Activated CD4-positive, CD25-positive, alpha-beta regulatory T cell treated with anti-CD3 and anti-CD28 coated beads, Interleukin-2, amount 50 U/mL, for 72 hours (primary cell): ENCODE data around the gene PRKAR2B.
"Not testable (repeated sequence)": the region's sequence is repeated elsewhere in the genome, so short reads cannot be mapped to it uniquely, and the experiment has no call there.

Source experiments
- DNase-seq: peaks from one replicate; pipeline ENCODE4 v3.0.0; 2021

The PRKAR2B gene

DNA sequence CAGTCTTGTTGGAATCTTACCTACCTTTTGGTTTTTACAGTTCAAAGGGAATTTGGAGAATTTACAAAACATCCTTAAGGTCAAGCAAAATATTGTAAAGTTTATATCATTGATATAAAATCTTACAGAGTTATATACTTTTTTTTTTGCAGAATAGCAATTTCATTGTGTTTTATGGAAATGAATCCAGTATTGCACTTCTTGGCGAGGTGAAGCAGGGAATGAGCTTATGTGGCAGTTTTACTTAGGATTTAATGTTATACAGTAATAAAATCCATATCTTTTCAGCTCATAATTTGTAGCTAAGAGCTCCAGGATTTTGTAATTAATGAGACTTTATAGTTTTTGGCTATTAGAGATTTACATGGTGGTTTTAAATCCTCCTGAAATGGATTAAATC, 5.0 kb downstream of the PRKAR2B start:
- no peak for DNase-seq

DNA sequence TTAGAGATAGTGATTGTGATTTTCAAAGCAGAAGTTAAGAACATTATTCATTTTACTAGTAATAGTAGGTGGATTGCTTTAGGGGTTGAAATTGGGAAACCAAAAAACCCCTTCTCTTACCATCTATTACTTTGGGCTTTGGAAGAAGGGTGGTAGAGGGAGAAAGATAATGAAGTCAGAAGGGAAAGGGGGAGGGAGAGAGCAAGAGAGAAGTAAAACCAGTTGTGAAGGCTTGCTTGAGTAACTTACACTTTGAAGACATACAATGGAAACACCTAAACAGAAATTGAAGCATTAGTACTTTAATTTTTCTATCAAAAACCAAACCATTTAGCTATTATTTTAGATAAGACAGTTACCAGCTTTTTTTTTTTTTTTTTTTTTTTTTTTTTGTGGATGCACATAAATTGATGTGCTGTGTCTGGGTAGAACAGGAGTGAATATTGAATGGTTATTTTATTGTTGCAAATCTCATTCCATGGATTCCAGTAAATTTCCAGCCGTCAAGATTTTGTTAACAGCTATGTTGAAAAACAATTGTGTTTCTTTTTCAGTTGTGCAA, 5.5 kb downstream of the PRKAR2B start:
- no peak for DNase-seq

DNA sequence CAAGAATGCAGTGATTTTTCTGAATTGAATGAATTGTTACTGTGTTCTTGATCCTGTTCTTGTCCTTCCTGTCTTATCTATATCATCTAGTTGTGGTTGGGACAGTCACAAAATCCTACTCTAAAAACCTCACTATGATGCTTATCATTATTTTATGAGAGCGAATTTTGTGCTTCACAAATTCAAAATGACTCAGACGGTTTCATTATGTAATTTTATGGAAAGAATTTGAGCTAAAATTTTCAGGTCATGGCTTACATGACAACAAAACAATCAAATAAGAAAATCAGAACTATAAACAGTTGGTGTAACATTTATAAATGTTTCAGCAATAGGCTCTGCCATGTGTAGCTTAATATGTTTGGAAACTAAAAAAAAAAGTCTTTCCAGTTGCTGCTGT, 6.9 kb downstream of the PRKAR2B start:
- DNase-seq = no peak

DNA sequence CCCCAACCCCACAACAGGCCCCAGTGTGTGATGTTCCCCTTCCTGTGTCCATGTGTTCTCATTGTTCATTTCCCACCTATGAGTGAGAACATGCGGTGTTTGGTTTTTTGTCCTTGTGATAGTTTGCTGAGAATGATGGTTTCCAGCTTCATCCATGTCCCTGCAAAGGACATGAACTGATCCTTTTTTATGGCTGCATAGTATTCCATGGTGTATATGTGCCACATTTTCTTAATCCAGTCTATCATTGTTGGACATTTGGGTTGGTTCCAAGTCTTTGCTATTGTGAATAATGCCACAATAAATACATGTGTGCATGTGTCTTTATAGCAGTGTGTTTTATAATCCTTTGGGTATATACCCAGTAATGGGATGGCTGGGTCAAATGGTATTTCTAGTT, 10.5 kb downstream of the PRKAR2B start:
- DNase-seq = not testable (repeated sequence)

DNA sequence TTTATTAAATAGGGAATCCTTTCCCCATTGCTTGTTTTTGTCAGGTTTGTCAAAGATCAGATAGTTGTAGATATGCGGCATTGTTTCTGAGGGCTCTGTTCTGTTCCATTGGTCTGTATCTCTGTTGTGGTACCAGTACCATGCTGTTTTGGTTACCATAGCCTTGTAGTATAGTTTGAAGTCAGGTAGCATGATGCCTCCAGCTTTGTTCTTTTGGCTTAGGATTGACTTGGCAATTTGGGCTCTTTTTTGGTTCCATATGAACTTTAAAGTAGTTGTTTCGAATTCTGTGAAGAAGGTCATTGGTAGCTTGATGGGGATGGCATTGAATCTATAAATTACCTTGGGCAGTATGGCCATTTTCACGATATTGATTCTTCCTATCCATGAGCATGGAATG, 11.6 kb downstream of the PRKAR2B start:
- not testable (repeated sequence) for DNase-seq

DNA sequence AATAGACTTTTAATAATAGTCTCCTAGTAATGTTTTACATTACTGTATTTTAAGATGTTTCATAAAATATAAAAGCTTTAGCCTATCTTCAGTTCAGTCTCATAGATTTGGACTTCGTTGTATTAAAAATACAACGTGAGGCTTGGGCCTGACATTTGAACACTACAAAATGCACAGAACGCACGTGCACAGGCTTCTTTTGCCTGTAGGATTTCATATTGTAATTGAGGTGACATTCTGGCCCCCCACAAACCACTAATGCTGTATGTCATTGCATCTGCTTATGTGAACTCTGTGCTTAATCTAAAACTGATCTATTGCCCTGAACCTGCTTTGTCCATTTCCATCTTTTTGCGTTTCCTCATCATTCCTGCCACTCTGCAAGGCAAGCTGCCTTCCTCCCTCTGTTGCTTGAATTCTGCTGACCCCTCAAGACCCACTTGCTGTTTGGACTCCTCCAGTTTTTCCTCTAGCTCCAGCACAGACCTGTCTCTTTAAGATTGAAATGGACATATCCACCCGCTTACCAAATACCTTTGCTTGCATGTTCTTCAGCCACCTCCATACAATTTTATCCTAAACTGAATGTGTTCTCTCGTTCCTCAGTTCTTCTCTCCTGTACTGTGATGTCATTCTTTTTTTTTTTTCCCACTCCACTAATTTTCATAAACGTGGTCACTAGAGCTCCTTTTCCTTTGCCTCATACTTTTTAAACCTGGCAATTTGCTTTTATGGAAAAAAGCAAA, 12.4 kb downstream of the PRKAR2B start:
- DNase-seq = no peak

DNA sequence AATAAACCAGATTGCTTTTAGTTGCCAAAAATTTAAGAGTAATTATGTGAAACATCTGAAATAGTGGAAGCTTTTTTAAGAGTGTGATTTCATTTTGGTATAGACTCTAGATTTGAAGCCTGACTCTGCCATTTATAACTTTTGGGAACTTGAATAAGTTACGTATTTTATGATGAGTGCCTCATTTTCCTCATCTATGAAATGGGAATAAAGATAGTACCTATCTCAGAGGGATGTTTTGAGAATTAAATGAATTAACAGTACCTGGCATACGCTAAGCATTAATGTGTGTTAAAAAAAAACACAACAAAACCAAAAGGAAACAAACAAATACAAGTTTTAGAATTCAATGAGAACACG, 12.9 kb downstream of the PRKAR2B start:
- DNase-seq = no peak

DNA sequence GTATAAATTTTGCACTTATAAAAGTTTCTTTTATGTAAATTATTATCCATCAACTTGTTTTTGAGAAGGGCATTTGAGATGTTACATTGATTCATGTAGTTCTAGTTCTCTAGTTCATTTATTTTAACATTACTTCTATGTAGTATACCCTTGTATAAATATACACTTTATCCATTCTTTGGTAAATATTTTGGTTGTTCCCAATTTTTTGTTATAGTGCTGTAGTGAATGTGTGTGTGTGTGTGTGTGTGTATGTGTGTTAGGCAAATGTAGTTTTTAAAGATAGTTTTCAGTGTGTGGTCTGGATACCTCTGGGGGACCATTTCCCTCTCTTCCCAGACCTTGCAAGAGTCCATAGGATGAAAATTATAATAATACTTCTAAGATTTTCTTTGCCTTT, 15.0 kb downstream of the PRKAR2B start:
- DNase-seq = no peak

DNA sequence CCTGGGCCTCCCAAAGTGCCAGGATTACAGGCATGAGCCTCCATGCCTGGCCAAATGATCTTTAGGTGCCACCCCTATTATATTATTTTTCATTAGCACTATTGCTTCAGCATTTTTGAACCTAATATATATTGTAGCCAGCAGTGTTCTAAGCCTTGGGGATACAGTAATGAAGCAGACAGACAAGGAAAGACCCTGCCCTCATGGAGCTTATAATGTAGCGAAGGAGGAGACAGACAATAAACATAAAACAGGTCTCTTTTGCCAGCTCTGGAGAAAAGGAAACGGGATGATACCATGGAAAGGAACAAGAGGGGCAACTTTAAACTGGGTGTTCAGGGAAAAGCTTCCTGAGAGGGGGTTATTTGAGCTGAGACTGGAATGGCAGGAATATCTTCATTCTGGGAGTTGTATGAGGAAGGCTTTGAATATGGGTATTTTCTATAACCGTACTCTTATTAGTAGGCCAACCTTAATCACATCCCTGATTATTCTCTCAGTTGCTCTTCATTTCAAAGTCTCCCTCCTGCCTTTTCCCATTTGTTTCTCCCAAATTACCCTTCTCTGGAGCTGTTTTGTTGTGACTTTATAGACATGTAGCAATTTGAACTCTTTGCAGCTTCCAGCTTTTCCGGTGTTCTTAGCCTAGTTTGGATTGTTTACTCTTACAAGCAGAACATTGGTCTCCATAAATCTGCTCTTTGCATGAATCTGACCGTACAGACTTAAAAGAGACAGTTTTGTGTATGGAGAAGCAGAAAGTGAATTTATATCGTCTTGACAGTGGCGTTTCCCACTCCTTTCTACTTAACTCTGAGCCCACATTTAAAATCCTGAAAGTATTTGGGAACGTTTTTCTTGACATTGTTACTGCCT, 19.0 kb downstream of the PRKAR2B start:
- DNase-seq = no peak

DNA sequence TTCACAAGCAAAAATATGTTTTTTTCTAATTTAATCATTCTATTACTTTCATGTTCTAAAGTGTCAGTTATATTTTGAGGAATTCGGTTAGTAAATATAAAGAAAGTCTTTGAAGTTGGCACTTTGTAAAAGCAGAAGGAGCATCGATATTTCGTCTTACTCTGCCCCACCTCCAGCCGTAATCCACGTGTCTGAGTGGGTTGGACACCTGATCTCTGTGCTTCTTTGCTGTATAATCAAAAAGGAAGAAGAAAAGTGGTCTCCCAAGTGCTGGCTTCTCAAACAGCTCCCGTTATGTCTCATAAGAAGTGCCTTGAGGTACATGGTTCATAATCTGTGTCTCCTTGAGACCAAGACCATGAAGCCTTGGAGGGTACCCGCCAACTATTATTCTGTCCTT, 19.8 kb downstream of the PRKAR2B start:
- DNase-seq = no peak

DNA sequence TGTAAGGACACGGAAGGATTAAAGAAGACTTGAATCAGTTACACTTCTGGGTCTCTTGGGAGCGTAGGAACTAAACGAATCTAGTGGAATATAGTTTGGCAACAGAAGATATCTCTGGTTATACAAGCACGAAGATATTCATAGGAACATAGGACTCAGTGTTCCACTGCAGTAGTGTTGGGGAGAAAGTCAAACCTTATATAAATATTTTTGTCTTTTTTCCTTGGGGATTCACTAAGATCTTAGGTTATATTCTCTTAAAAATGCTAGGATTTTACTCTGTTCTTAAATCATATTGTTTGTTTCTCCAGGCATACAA, 21.4 kb downstream of the PRKAR2B start:
- DNase-seq = no peak

DNA sequence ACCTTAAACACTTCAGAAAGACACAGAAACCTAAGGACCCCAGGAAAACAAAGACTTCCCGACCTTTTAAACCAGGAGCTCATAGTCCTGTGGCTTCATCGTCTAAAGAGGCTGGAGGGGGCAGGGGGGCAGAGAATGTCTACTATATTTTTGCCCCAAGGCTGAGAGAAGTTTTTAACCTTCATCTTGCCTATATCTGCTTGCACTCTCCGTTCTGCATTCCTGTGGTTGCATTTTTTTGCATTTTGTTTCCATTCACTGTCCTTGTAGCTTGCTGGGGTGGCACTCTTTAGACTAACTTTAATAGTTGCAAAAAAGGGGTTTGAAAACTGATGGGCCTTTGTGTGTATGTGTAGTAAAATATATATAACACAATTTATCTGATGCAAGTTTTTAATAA, 23.7 kb downstream of the PRKAR2B start:
- no peak for DNase-seq

DNA sequence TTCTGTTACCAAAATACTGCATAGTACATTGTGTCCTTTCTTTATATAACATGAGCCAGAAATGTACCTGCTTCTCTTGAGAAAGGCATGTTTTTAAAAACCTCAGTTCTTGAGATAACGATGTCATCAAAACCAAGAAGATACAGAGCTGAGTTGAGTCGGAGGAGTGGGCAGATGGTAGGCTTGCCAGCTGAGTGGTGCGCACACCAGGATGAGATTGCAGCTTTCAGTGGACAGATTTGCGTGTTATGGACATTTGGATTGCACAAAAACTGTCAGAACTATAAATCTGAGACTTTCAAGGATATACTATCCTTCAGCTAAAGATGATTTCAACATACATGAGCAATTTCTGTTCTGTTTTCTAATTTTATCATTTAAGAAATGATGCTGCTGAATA, 25.0 kb downstream of the PRKAR2B start:
- no peak for DNase-seq

DNA sequence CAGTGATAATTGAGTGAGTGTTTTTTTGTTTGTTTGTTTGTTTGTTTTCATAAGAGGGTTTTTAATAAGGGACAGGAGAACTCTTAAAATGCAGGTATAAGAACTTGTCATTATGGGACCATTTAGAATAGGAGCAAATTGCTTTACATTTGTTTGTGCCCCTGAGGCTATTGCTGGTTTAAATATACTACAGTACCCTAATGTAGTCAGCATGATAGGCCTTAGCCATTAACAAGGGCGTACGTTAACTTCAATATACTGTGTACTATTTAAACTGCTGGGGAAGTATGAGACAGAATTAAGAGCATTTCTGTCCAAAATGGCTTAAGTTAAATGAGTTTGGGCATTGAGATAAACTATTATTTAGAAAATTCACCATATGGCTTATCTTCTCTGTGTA, 26.2 kb downstream of the PRKAR2B start:
- no peak for DNase-seq

DNA sequence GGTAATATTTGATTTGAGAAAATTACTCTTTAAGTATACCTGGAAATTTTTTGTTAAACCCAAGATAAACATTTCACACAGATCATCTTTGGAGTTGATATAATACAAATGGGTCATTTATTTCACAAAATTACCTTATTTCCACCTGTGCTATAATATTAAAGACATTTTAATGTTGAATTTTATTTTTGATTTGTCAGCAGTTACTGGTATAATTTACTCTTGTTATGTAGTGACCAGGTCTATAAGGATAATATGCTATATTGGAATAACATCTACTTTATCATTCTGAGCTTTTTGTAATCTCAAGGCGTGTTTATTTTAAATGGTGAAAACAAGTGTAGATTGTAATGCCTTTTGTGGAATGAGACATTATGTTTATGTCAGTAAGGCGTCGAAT, 26.6 kb downstream of the PRKAR2B start:
- DNase-seq = no peak

DNA sequence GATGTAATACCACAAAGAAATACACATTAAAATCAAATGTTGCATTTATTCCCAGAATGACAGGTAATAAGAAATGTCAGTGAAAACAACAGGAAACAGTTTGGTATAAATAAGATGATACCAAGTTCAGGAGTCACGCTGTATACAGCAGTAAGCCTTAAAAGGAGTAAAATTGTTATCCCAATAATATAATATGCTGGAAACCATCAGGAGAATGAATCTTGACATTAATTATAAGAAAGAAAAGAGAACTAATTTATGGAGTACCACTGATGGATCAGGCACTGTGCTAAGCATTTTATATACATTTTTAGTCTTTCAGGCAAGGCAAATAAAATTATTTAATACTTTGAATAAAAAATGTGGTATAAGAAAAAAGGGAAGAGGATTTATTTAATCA, 27.6 kb downstream of the PRKAR2B start:
- DNase-seq = no peak

DNA sequence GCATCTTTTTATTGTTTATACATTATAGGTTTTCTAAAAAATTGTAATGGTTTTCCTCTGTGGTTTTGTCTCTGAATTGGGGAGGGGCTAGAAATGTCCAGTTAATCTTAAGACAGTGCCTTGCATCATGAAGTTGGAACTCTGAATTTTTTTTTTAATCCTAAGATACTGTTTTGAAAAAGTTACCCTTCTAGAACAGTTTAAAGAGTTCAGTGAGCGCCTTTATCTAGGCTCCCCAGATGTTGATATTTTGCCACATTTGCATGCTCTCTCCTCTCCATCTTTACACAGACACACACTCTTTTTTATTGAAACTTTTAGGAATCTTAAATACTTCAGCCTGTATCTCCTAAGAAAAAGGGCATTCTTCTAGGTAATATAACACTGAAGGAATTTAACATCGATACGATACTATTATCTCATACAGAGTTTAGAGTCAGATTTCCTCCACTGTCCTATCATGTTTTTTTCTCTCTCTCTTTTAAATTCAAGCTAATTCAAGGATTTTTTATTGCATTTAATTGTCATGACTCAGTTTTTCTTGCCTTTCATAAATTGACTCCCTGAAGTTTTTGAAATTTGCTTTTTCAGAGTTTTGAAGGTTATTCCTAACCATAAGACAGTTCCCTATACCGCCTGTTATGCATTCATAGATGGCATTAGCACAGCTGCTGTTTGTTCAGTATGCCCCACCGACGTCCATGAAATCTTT, 31.5 kb downstream of the PRKAR2B start:
- no peak for DNase-seq

DNA sequence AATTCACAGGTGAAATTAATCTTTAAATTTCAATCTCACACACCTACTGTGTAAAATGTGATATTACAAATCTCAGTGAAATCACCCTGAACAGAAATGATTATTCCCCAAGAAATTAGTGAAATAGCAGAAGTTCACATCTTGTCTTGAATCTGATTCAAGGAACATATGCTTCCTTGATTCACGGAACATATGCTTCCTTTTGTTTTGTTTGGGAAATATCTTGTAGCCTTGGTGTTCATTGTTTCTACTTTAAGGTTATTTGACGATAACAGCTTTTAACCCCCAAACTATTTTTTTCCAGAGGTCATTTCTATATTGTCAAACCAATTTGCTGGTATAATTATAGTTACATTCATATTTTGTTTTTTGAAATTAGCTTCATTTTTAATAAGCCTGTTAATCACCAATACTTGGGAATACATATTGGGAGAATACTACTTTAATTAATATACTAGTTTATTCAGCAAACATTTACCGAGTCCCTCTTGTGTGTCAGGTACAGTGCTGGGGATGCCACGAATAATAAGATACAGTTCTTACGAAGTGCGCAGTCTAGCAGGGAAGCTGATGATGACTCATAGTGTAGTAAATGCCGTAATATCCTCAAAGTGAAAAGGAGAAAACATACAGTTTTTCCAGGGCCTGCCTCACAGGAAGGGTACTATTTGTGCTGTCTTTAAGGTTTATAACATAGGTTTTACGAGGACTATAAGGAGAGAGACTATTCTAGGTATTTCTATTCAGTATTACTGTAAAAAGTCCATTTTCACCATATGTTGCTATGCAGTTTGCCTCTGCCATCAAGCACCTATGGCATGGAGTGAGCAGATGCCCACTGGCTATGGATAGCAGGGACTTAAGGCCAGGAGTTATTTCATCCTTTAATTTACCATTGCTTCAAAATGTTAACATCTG, 32.5 kb downstream of the PRKAR2B start:
- DNase-seq = no peak

DNA sequence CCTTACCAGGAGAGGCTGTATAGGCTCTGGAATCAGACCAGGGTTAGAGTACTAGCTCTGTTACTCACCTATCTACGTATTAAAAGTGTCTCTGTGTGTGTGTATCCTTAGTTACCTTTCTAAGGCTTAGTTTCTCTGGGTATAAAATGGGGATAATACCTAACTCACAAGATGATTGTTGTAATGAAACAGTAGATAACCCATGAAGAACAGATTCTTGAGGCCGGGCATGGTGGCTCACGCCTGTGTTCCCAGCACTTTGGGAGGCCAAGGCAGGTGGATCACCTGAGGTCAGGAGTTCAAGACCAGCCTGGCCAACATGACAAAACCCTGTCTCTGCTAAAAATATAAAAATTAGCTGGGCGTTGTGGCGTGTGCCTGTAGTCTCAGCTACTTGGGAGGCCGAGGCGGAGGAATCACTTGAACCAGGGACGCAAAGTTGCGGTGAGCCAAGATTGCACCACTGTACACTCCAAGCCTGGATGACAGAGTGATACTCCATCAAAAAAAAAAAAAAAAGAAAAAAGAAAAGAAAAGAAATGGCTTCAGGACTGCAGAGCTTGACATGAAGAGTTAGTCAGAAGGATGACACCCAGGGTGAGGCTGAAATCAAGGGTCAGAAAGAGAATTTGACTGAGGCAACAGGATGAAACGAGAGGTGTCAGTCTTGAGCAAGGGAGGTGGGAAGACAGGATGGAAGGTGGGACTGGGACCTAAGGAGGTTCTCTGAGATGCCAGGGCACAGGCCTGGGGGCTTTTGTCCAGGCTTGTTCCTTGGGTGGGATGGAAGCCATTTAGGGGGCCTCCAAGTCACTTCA, 33.4 kb downstream of the PRKAR2B start:
- DNase-seq = no peak

DNA sequence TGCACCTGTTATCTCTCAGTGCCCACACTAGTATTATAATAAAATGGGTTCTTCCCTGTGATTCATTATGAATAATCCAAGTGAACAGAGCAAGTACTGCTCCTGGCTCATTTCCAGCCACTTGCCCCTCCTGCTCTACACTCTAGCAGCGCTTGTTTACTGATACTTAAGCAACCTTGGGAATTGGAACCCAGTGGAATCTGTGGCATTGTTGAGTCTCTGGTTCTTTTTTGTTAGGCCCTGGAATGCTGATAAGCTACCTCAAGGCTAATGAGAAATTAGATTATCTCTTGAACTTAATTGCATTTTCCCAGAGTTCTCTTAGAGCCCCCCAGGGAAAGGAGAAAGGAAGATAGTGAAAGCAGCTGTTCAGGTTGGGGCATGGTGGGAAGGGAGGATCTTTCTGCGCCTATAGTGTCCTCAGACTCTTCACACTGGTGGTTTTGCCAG, 34.0 kb downstream of the PRKAR2B start:
- no peak for DNase-seq

DNA sequence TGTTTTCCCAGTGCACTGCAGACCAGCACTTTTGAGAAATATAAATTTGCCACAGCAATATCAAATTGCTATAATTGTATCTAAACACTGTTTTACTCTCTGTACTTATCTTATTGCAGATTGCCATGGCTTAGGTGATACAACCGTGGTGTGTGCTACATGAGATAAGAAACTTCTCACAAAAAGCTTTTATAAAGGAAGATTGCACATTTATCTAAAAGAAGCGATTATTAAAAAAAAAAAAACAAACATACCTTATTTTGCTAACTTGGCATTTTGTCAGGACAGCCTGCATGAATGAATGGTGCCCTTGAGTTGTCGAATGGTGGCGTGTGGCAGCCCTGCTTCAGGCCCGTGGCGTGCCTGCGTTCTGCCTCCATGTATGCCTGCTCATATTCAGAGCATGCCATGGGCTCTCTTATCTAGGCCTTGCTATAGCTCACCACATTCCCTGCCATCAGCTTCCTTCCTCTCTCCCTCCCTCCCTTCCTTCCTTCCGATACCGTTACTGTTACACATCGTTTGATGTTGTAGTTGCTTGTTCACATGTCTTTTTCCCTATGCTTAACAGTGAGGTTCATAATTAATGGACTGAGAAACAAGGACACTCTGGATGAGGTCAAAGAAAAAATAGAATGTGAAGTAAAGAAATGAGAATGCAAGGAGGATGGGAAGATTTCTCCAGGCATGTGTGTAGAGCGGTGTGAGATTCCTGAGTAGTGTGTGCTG, 34.9 kb downstream of the PRKAR2B start:
- no peak for DNase-seq
